SK-N-MC (cell line): ENCODE data around the gene PGLYRP4.

ENCODE experiments used
- DNase-seq: peaks from one replicate; pipeline ENCODE4 v3.0.0-alpha.2; 2011; ENCODE audit warnings: low read depth, low spot score
- H3K27ac ChIP-seq: fragments of 200-600 bp; sonication (generic); 2 replicates; pipeline ENCODE4 v1.5.1; 2016; ENCODE audit warnings: mixed run types
- H3K36me3 ChIP-seq: fragments of 200-600 bp; sonication (generic); 2 replicates; pipeline ENCODE4 v1.6.1; 2017; ENCODE audit warnings: antibody characterized with exemption, low read length, mixed read lengths; ENCODE audit not compliant: insufficient read depth
- H3K4me3 ChIP-seq: fragments of 200-600 bp; sonication (generic); 2 replicates; pipeline ENCODE4 v1.5.1; 2016
- H3K9ac ChIP-seq: fragments of 200-600 bp; sonication (generic); 2 replicates; pipeline ENCODE4 v1.8.0; 2017; ENCODE audit warnings: mixed run types, mixed read lengths; ENCODE audit not compliant: insufficient read length
- H3K9me3 ChIP-seq: fragments of 200-600 bp; sonication (generic); 2 replicates; pipeline ENCODE4 v1.6.1; 2017; ENCODE audit warnings: low read depth, mild to moderate bottlenecking, antibody characterized with exemption, low read length, moderate library complexity, mixed read lengths
- EZH2 ChIP-seq: fragments of 200-600 bp; sonication (generic); IDR thresholded peaks from one replicate; pipeline ENCODE4 v1.6.1; 2017; ENCODE audit warnings: antibody characterized with exemption
- FOXP2 ChIP-seq: optimal IDR thresholded peaks from 2 replicates; pipeline ENCODE3; 2011; ENCODE audit warnings: mild to moderate bottlenecking, moderate library complexity; ENCODE audit not compliant: insufficient read depth; ENCODE audit errors: extremely low read length, control extremely low read depth
- POLR2AphosphoS5 ChIP-seq: IDR thresholded peaks from 2 replicates; pipeline ENCODE4 v1.6.1; 2012; ENCODE audit warnings: mild to moderate bottlenecking, low read depth, low read length, borderline replicate concordance

The PGLYRP4 gene

DNA sequence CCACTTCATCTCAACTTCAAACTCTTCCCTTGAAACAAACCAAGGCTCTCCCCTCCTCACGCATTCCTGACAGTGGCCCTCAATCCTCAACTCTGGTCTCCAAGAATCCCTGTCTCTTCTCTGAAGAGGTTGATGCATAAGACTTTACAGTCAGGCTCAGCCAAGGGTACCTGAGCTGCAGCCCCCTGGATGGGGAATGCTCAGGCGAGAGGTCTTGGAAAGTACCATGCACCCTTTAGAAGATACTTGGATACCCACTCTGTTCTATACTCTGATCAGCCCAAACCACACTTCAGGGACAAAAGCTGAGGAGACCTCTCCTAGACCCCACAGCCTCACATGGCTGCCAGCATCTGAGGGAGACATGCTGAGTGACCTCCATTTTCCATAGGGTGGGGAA lies 35.4 kb downstream of the PGLYRP4 start:
- no peak overlapping the region for H3K27ac ChIP-seq
- no peak for DNase-seq
- no peak overlapping the region for H3K4me3 ChIP-seq
- no peak overlapping the region for H3K9ac ChIP-seq
- no peak for TF ChIP-seq POLR2AphosphoS5
- H3K9me3 ChIP-seq: no peaks in the 10 kb centered on the region
- no peaks in the 10 kb centered on the region for H3K36me3 ChIP-seq

DNA sequence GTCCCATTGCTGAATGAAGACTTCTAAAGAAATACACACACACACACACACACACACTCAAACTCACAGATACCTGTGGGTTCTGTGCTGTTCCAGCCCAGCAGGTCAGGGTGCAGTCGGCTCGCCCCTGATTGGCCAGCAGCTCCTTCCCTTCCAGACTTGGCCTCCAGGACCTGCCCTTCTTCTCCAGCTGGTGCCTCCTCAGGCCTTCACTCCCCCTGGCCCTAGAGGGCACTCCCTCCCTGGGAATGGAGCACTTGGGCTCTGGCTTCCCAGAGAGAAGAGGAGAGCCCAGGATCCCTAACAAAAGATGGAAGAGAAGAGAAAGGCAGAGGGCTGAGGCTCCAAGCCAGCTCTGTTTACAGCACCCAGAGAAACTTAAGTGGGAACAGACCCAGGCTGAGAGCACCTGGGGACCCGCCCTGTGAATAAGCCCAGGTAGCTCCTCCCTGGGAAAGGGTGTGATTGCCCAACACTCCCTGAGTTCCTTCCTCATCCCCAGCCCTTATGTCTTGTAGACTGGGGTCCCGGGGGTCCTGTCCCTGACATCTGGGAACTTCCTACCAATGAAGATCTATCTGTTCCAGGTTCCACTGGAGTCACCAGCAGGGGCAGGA lies 36.0 kb downstream of the PGLYRP4 start, which contains the start of gene PGLYRP3:
Gene PGLYRP3, minus strand, starts transcription at position 383 of the 617 bp plus-strand sequence. CDS start 2,287 bp downstream, outside the sequence.
- Histone ChIP-seq H3K9me3 (no peaks in the 10 kb centered on the region), H3K4me3 (no peak within 1 kb of the TSS), H3K27ac (no peak within 1 kb of the TSS), H3K9ac (no peak within 1 kb of the TSS), H3K36me3 (no peaks in the 10 kb centered on the region)
- no peak for DNase-seq
- no peak for TF ChIP-seq EZH2
- TF ChIP-seq POLR2AphosphoS5: no peak
- no peak for TF ChIP-seq FOXP2

DNA sequence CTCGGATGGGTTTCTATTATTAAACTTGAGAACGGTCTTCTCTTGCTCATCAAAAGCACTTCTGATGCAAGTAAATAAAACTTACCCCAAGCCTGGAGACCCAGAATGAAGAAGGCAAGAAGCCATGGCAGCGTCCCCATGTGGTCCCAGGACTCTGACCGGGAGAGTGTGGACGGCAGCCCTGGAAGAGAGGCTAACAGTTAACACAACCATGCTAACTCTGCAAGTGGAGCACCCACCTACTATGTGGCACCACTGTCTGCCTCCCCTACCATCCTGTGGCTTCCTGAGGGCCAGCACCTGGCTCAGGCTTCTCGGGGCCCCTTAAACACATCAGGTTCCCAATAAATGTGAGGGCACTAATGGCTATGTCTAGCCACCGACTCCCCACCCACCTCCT lies 38.1 kb downstream of the PGLYRP4 start:
- no peak overlapping the region for H3K4me3 ChIP-seq
- DNase-seq: no peak
- H3K9me3 ChIP-seq: no peaks in the 10 kb centered on the region
- H3K9ac ChIP-seq: no peak overlapping the region
- TF ChIP-seq EZH2: no peak
- no peak for TF ChIP-seq POLR2AphosphoS5
- TF ChIP-seq FOXP2: no peak
- no peak overlapping the region for H3K27ac ChIP-seq
- no peaks in the 10 kb centered on the region for H3K36me3 ChIP-seq

DNA sequence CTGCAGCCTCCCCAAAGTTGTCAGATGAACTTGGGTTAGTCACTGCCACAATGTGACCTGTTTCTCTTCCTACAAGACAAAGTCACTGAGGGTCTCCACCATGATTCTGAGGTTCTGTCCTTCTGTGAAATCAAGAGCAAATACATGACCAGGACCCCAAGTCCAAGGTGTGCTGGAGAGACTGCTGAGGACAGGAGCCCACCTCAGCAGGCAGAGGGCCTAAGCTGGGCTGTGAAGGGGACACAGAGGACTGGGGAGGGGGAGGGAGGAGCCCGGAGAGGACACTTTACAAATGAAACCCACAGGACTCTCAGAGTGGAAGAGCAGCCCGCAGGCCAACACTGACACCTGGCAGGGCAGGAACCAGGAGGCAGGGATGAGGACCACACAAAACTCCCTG lies 39.2 kb downstream of the PGLYRP4 start:
- no peaks in the 10 kb centered on the region for H3K36me3 ChIP-seq
- H3K4me3 ChIP-seq: no peak overlapping the region
- H3K9ac ChIP-seq: no peak overlapping the region
- TF ChIP-seq EZH2 (no peak), POLR2AphosphoS5 (no peak), FOXP2 (no peak)
- H3K9me3 ChIP-seq: no peaks in the 10 kb centered on the region
- H3K27ac ChIP-seq: no peak overlapping the region
- no peak for DNase-seq

DNA sequence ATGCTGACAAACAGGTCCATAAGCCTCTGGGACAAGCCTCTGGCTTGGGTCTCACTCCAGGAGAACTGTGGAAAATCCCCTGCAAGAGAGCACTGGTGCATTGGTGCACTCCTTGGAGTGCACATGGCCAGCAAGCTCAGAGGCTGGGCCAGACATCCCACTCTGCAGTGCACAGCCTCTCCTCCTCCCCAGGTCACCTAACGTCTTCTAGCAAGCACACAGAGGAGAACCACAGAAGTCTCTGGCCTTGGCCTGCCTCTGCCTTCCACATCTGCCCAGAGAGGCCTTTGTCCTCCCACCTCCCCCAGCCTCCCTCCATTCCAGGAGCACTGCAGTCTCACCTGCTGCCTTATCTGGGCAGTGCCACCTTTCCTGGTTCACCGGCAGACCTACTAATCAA lies 40.1 kb downstream of the PGLYRP4 start:
- Histone ChIP-seq H3K36me3 (no peaks in the 10 kb centered on the region), H3K4me3 (no peak overlapping the region), H3K27ac (no peak overlapping the region), H3K9ac (no peak overlapping the region), H3K9me3 (no peaks in the 10 kb centered on the region)
- no peak for DNase-seq
- no peak for TF ChIP-seq EZH2
- TF ChIP-seq POLR2AphosphoS5: no peak
- no peak for TF ChIP-seq FOXP2

DNA sequence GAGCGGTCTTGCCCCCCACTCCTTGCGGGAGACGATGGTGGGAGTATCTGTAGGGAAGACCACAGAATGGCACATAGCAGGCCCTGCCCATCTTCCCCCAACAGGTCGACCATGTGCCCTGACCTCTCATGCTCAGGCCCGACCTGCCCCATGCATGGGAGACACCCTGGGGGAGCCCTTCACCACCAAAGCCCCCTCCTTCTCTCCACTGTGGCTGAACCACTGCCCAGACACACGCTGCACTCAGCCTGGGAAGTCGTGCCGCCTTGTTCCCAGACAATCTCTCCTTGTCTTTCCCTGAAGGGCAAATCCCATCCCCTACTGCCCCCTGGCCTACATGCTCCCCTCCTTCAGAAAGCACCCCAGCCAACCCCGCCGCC lies 41.4 kb downstream of the PGLYRP4 start:
- no peak for DNase-seq
- TF ChIP-seq FOXP2 (no peak), POLR2AphosphoS5 (no peak), EZH2 (no peak)
- Histone ChIP-seq H3K9ac (no peak overlapping the region), H3K9me3 (no peaks in the 10 kb centered on the region), H3K36me3 (no peaks in the 10 kb centered on the region), H3K27ac (no peak overlapping the region), H3K4me3 (no peak overlapping the region)

DNA sequence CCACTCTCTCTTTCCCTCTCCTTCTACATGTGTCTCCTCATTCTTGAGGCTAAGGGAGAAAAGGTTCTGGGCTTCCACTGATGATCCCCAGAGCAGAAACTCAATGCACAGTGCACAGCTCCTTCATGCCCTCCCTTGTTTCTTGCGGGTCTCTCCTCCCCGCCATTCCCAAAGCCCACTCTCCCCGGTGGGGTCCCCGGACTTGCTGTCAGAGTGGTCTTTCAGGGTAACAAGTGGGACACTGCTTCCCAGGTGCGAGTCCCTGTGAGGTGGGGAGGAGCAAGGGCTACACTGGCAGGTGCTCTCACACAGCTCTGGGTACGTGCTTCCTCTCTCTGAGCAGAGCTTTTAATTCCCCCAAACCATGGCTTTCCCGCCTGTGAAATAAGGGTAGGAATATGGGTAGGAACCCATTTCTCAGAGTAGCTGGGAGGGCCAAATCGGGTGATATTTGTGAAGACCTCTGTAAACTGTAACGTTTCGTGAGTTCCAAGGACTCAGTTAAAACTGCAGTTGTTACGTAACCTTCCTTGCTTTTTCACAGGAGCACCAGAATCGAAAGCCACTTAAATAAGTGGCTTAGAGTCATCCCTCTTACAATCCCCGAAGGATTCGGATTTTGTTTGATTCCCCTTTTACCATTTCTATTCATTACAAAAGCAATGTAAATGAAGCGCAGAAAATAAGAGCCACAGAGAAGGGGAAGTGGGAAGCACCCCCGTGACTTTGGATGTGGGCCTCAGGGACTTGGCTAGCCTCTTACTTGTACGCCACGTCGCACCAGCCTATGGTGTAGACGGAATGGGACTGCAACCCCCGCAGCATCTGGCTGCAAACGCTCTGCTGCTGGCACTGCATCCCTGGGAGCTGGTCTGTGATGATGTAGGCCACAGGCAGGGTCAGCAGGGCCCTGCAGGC lies 42.1 kb downstream of the PGLYRP4 start:
- TF ChIP-seq EZH2 (no peak), POLR2AphosphoS5 (no peak), FOXP2 (no peak)
- Histone ChIP-seq H3K9ac (no peak overlapping the region), H3K4me3 (no peak overlapping the region), H3K36me3 (no peaks in the 10 kb centered on the region), H3K27ac (no peak overlapping the region), H3K9me3 (no peaks in the 10 kb centered on the region)
- no peak for DNase-seq

DNA sequence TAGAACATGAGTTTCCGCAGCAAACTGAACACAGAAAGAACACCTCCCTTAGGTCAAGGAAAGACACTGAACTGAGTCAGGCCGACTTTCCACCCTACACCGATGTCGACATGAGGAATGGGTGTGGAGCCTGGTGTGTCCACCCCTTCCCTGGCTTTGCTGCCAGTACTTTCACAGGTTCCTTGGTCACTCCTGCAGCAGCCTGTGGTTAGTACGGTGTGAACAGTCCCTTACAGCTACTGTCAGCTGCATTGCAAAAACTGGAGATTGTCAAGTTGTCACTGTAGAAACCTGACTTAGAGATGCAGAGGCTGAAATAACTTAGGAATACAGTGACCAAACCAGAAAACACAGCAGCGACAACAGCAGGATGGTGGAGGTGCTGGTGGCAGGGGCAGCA lies 43.0 kb downstream of the PGLYRP4 start:
- DNase-seq: no peak
- TF ChIP-seq POLR2AphosphoS5: no peak
- TF ChIP-seq FOXP2: no peak
- no peak for TF ChIP-seq EZH2
- no peak overlapping the region for H3K4me3 ChIP-seq
- H3K36me3 ChIP-seq: no peaks in the 10 kb centered on the region
- H3K27ac ChIP-seq: no peak overlapping the region
- no peaks in the 10 kb centered on the region for H3K9me3 ChIP-seq
- no peak overlapping the region for H3K9ac ChIP-seq
